ENCODE results near the gene BTF3L4.

The BTF3L4 gene

GRCh38 chr1:52127181-52128180 is 71.4 kb downstream of the BTF3L4 start:
- DNase-seq, result peak; percentile 81

GRCh38 chr1:52139817-52140540 is 83.9 kb downstream of the BTF3L4 start:
- DNase-seq, result no peak
